GM19238 (cell line): ENCODE data around the gene CIAO2B.

ENCODE experiments used
- DNase-seq: peaks from one replicate; pipeline ENCODE4 v3.0.0; 2011; ENCODE audit warnings: low spot score; ENCODE audit not compliant: insufficient read length

Gene CIAO2B

DNA sequence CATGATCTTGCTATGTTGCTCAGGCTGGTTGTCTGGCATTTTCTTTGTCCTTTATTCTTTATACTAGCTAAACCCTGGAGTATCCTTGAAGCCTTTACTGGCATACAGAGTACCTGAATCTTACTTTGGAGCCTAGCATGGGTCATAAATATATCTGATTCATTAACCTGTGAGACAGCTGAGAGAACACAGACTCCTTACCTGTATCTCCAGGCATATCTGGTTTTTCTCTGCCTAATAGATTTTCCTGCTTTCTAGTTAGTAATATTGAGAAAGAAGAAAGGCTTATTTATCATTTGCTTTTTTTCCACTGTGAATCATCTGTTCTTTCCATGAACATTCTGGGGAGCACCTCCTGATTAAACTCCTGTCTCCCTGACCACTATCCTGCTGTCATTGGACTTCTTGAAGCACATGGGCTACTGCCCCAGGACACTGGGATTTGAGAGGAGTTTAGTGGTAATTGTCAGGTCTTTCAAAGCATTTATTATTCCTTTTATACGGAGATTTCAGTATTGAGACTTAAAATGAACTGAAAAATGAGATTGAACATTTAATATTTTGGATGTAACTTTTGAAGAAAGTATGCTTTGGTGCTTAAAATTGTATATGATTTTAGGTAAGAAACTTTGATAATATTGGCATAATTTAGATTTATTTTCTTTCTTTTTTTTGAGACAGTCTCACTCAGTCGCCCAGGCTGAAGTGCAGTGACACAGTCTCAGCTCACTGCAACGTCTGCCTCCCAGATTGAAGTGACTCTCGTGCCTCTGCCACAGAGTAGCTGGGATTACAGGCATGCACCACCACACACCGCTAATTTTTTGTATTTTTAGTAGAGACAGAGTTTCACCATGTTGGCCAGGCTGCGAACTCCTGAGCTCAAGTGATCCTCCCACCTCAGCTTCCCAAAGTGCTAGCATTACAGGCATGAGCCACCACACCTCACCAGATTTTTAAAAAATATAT lies 45.3 kb downstream of the CIAO2B start:
- no peak for DNase-seq

GRCh38 chr16:66886914-66887313 lies 47.3 kb downstream of the CIAO2B start:
- DNase-seq, result no peak

GRCh38 chr16:66886321-66886720 lies 47.9 kb downstream of the CIAO2B start:
- no peak for DNase-seq

- DNase-seq, result no peak
Observed at GRCh38 chr16:66885491-66885890, 48.7 kb downstream of the CIAO2B start.

- no peak for DNase-seq
Observed at GRCh38 chr16:66882702-66883101, 51.5 kb downstream of the CIAO2B start.
